DND-41 (cell line): ENCODE results near the gene CACNA1I.

ENCODE experiments used
- EZH2 ChIP-seq: IDR thresholded peaks from 3 replicates; pipeline ENCODE4 v1.6.1; 2012; ENCODE audit warnings: borderline replicate concordance, low read depth, mild to moderate bottlenecking, moderate library complexity, low read length, inconsistent platforms; ENCODE audit not compliant: severe bottlenecking
- TF ChIP-seq, protein P1 (sequence below): IDR thresholded peaks from 2 replicates; pipeline ENCODE4 v1.5.1; 2012; ENCODE audit warnings: borderline replicate concordance, low read length, moderate library complexity, mild to moderate bottlenecking; ENCODE audit not compliant: poor library complexity, severe bottlenecking; ENCODE audit errors: extremely low read depth

DNA sequence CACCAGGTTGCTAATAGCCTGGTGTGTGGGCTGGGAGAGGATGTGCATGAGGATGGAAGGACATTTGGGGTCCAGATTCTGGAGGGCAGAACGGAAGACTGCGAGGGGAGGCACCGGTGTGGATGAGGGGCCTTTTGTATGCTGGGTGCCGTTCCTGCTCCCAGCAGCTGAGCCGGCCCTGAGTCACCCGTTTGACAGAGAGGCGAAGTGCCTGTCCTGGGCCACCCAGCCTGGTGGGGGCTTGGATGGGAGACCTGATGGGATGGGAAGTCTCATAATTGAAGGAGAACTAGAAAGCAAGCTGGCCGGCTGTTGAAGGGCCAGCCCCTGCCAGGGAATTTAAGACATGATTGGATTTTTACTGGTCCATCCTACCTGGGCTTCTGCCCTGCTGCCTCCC lies 10.8 kb downstream of the CACNA1I start:
- TF ChIP-seq, protein P1, sequence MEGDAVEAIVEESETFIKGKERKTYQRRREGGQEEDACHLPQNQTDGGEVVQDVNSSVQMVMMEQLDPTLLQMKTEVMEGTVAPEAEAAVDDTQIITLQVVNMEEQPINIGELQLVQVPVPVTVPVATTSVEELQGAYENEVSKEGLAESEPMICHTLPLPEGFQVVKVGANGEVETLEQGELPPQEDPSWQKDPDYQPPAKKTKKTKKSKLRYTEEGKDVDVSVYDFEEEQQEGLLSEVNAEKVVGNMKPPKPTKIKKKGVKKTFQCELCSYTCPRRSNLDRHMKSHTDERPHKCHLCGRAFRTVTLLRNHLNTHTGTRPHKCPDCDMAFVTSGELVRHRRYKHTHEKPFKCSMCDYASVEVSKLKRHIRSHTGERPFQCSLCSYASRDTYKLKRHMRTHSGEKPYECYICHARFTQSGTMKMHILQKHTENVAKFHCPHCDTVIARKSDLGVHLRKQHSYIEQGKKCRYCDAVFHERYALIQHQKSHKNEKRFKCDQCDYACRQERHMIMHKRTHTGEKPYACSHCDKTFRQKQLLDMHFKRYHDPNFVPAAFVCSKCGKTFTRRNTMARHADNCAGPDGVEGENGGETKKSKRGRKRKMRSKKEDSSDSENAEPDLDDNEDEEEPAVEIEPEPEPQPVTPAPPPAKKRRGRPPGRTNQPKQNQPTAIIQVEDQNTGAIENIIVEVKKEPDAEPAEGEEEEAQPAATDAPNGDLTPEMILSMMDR, result no peak
- no peak for TF ChIP-seq EZH2
